MCF 10A (cell line): ENCODE measurements around the gene ELMO1. TPM values are rescaled to one million over a fixed set of nuclear protein-coding genes. Genes with fewer than 3 reads are reported as not detected.

Experiments used
- BruUV-seq: library from RNA; stranded (reverse); fragments of 400-500 nt; replicated peaks from 2 replicates; lab custom pipeline; 2021; lab: Mats Ljungman, UMichigan
- CTCF ChIA-PET: fragments of 300-600 bp; sonication (Branson Sonifier 250); formaldehyde crosslinking; extraction: SDS; loops from one replicate; lab custom pipeline; 2021; ENCODE audit warnings: antibody characterized with exemption, inconsistent platforms; lab: Yijun Ruan, JAX
- POLR2A ChIA-PET: fragments of 300-600, 350-650 bp; sonication (Branson Sonifier 250); formaldehyde crosslinking; extraction: SDS; loops from one replicate; lab custom pipeline; 2020; ENCODE audit warnings: antibody characterized with exemption, inconsistent platforms; lab: Yijun Ruan, JAX
- DNase-seq: peaks from one replicate; pipeline ENCODE4 v3.0.0-alpha.2; 2018; ENCODE audit not compliant: unreplicated experiment
- H3K27ac Mint-ChIP-seq: one replicate; pipeline ENCODE4 v1.8.0; 2022; ENCODE audit warnings: mild to moderate bottlenecking, low read depth, mixed read lengths; ENCODE audit not compliant: unreplicated experiment
- H3K27me3 Mint-ChIP-seq: one replicate; pipeline ENCODE4 v1.8.0; 2022; ENCODE audit warnings: mixed read lengths; ENCODE audit not compliant: insufficient read depth, unreplicated experiment
- H3K36me3 Mint-ChIP-seq: one replicate; pipeline ENCODE4 v1.8.0; 2022; ENCODE audit warnings: mild to moderate bottlenecking, moderate library complexity, mixed read lengths; ENCODE audit not compliant: insufficient read depth, unreplicated experiment
- H3K4me1 Mint-ChIP-seq: one replicate; pipeline ENCODE4 v1.8.0; 2022; ENCODE audit warnings: mixed read lengths; ENCODE audit not compliant: insufficient read depth, unreplicated experiment
- H3K4me3 Mint-ChIP-seq: one replicate; pipeline ENCODE4 v1.8.0; 2022; ENCODE audit warnings: mild to moderate bottlenecking, moderate library complexity, mixed read lengths; ENCODE audit not compliant: unreplicated experiment
- H3K9me3 Mint-ChIP-seq: one replicate; pipeline ENCODE4 v1.8.0; 2022; ENCODE audit warnings: mixed read lengths; ENCODE audit not compliant: unreplicated experiment
- CTCF ChIP-seq: fragments of 200-600 bp; IDR thresholded peaks from one replicate; pipeline ENCODE4 v1.8.0; 2022; ENCODE audit warnings: antibody characterized with exemption, mild to moderate bottlenecking; ENCODE audit not compliant: unreplicated experiment
- intact Hi-C: fragments of 100-400 bp; cut with micrococcal nuclease; formaldehyde crosslinking; loops from 2 replicates; pipeline ENCODE4 v1.14.1; 2022
- total RNA-seq: library from RNA; stranded (reverse); gene quantifications from 2 replicates; pipeline ENCODE4 v1.2.3, GENCODE V29; 2022

ELMO1 gene
- total RNA-seq, 1 experiment from 2014 or later, result 0.30 TPM

GRCh38 chr7:36838616-36839225, 609.9 kb downstream of the ELMO1 start:
- Mint-ChIP-seq H3K27me3 (no peaks in the 10 kb centered on the region), H3K27ac (no peak overlapping the region), H3K36me3 (no peaks in the 10 kb centered on the region), H3K9me3 (no peaks in the 10 kb centered on the region), H3K4me1 (no peaks in the 10 kb centered on the region), H3K4me3 (no peak overlapping the region)
- DNase-seq, result no peak
- no TSS peak for BruUV-seq
- CTCF ChIA-PET, result interaction anchor here (0.6 kb wide), 1 partner anchor 337 kb away, joined by 3 read pairs; no protein-coding TSS in a partner anchor
- POLR2A ChIA-PET, result no interaction called here
- intact Hi-C loops, result no loop called here
- TF ChIP-seq CTCF, result no peak

GRCh38 chr7:36831049-36831448, 617.6 kb downstream of the ELMO1 start:
- Mint-ChIP-seq H3K27me3 (no peaks in the 10 kb centered on the region), H3K9me3 (no peaks in the 10 kb centered on the region), H3K36me3 (no peaks in the 10 kb centered on the region), H3K4me3 (no peak overlapping the region), H3K27ac (no peak overlapping the region), H3K4me1 (peaks cover 9% of the 10 kb centered on the region)
- intact Hi-C loops, result no loop called here
- TF ChIP-seq CTCF, result no peak
- no peak for DNase-seq
- ChIA-PET CTCF (no interaction called here), POLR2A (no interaction called here)
- no TSS peak for BruUV-seq

GRCh38 chr7:36827726-36828703, 620.6 kb downstream of the ELMO1 start:
- no peaks in the 10 kb centered on the region for H3K36me3 Mint-ChIP-seq
- H3K9me3 Mint-ChIP-seq, result no peaks in the 10 kb centered on the region
- no peak for TF ChIP-seq CTCF
- H3K27ac Mint-ChIP-seq, result no peak overlapping the region
- DNase-seq, result peak; percentile 48
- H3K27me3 Mint-ChIP-seq, result no peaks in the 10 kb centered on the region
- BruUV-seq, result no TSS peak
- no peak overlapping the region for H3K4me3 Mint-ChIP-seq
- intact Hi-C loops, result loop anchor here (10.0 kb wide), 1 partner anchor 143 kb away; no protein-coding TSS in a partner anchor
- ChIA-PET CTCF (interaction anchor here (0.9 to 2.4 kb wide), 6 partner anchors 12 to 372 kb away, joined by 3 to 12 read pairs (median 6); no protein-coding TSS in a partner anchor), POLR2A (interaction anchor here (0.6 to 1.5 kb wide), 5 partner anchors 14 to 262 kb away, joined by 3 to 7 read pairs (median 3); no protein-coding TSS in a partner anchor)
- peaks cover 9% of the 10 kb centered on the region for H3K4me1 Mint-ChIP-seq

- no peaks in the 10 kb centered on the region for H3K36me3 Mint-ChIP-seq
- intact Hi-C loops, result loop anchor here (10.0 kb wide), 1 partner anchor 141 kb away; no protein-coding TSS in a partner anchor
- TF ChIP-seq CTCF, result no peak
- no peak overlapping the region for H3K27ac Mint-ChIP-seq
- no peak for DNase-seq
- no TSS peak for BruUV-seq
- no peaks in the 10 kb centered on the region for H3K27me3 Mint-ChIP-seq
- no peak overlapping the region for H3K4me3 Mint-ChIP-seq
- no peaks in the 10 kb centered on the region for H3K9me3 Mint-ChIP-seq
- POLR2A ChIA-PET, result interaction anchor here (0.5 to 1.0 kb wide), 3 partner anchors 16 to 23 kb away, joined by 3 read pairs; no protein-coding TSS in a partner anchor
- H3K4me1 Mint-ChIP-seq, result peaks cover 20% of the 10 kb centered on the region
- CTCF ChIA-PET, result interaction anchor here (0.6 to 1.2 kb wide), 2 partner anchors 141 to 160 kb away, joined by 3 read pairs; no protein-coding TSS in a partner anchor
Observed at GRCh38 chr7:36825501-36825900, 623.2 kb downstream of the ELMO1 start.
